ENCODE results near the gene LRIG1. TPM values are rescaled to one million over a fixed set of nuclear protein-coding genes. Genes with fewer than 3 reads are reported as not detected.

Gene LRIG1
- total RNA-seq, 1 donor from 2014 or later: 111 TPM

- Mint-ChIP-seq H3K9me3 (ENCODE audit: low read depth) (no peaks in the 10 kb centered on the region), H3K36me3 (ENCODE audit: low read depth) (peaks cover 1% of the 10 kb centered on the region), H3K4me1 (ENCODE audit: low read depth) (peaks cover 95% of the 10 kb centered on the region), H3K4me3 (ENCODE audit: unreplicated experiment) (no peak overlapping the region), H3K27ac (ENCODE audit: unreplicated experiment) (peak overlapping the region; percentile 5), H3K27me3 (ENCODE audit: low read depth) (no peaks in the 10 kb centered on the region)
- no peak for TF ChIP-seq CTCF (IDR thresholded peaks at IDR 0.05)
- no peak for DNase-seq (ENCODE audit: low spot score)
Observed at GRCh38 chr3:66492672-66493071, 8.2 kb downstream of the LRIG1 start.

GRCh38 chr3:66492071-66492470 is 8.8 kb downstream of the LRIG1 start:
- H3K27me3 Mint-ChIP-seq (ENCODE audit: low read depth): no peaks in the 10 kb centered on the region

GRCh38 chr3:66490984-66491383 is 9.8 kb downstream of the LRIG1 start:
- H3K27me3 Mint-ChIP-seq (ENCODE audit: low read depth): no peaks in the 10 kb centered on the region
- DNase-seq (ENCODE audit: low spot score): no peak
- peaks cover 1% of the 10 kb centered on the region for H3K36me3 Mint-ChIP-seq (ENCODE audit: low read depth)
- peak overlapping the region; percentile 67 for H3K27ac Mint-ChIP-seq (ENCODE audit: unreplicated experiment)
- H3K9me3 Mint-ChIP-seq (ENCODE audit: low read depth): no peaks in the 10 kb centered on the region
- H3K4me3 Mint-ChIP-seq (ENCODE audit: unreplicated experiment): no peak overlapping the region
- peaks cover 95% of the 10 kb centered on the region for H3K4me1 Mint-ChIP-seq (ENCODE audit: low read depth)
- TF ChIP-seq CTCF (IDR thresholded peaks at IDR 0.05): no peak

More at GRCh38 chr3:66492071-66492470, 8.8 kb downstream of the LRIG1 start:
- Mint-ChIP-seq H3K4me1 (ENCODE audit: low read depth) (peaks cover 95% of the 10 kb centered on the region), H3K4me3 (ENCODE audit: unreplicated experiment) (peak overlapping the region; percentile 5), H3K36me3 (ENCODE audit: low read depth) (peaks cover 1% of the 10 kb centered on the region), H3K9me3 (ENCODE audit: low read depth) (no peaks in the 10 kb centered on the region), H3K27ac (ENCODE audit: unreplicated experiment) (peak overlapping the region; percentile 29)
- no peak for DNase-seq (ENCODE audit: low spot score)
- no peak for TF ChIP-seq CTCF (IDR thresholded peaks at IDR 0.05)

- Mint-ChIP-seq H3K4me1 (ENCODE audit: low read depth) (peaks cover 95% of the 10 kb centered on the region), H3K27ac (ENCODE audit: unreplicated experiment) (peak overlapping the region; percentile 75), H3K36me3 (ENCODE audit: low read depth) (peaks cover 1% of the 10 kb centered on the region), H3K4me3 (ENCODE audit: unreplicated experiment) (peak overlapping the region; percentile 38), H3K9me3 (ENCODE audit: low read depth) (no peaks in the 10 kb centered on the region), H3K27me3 (ENCODE audit: low read depth) (no peaks in the 10 kb centered on the region)
- no peak for DNase-seq (ENCODE audit: low spot score)
- TF ChIP-seq CTCF (IDR thresholded peaks at IDR 0.05): no peak
Observed at GRCh38 chr3:66490214-66490613, 10.6 kb downstream of the LRIG1 start.

- H3K4me1 Mint-ChIP-seq (ENCODE audit: low read depth): peaks cover 95% of the 10 kb centered on the region
- H3K4me3 Mint-ChIP-seq (ENCODE audit: unreplicated experiment): no peak overlapping the region
- H3K9me3 Mint-ChIP-seq (ENCODE audit: low read depth): no peaks in the 10 kb centered on the region
- no peak for TF ChIP-seq CTCF (IDR thresholded peaks at IDR 0.05)
- no peaks in the 10 kb centered on the region for H3K27me3 Mint-ChIP-seq (ENCODE audit: low read depth)
- H3K27ac Mint-ChIP-seq (ENCODE audit: unreplicated experiment): peak overlapping the region; percentile 50
- DNase-seq (ENCODE audit: low spot score): no peak
- H3K36me3 Mint-ChIP-seq (ENCODE audit: low read depth): peaks cover 1% of the 10 kb centered on the region
Observed at GRCh38 chr3:66489581-66489980, 11.2 kb downstream of the LRIG1 start.
